Measurements from ENCODE around the gene FAM131A. TPM values are rescaled to one million over a fixed set of nuclear protein-coding genes. Genes with fewer than 3 reads are reported as not detected.

The FAM131A gene
- total and polyA plus RNA-seq, 9 of the 15 experiments (the other 6 are each of a cell fraction or from before 2014, with no cell fraction given): 0.48 to 11.1 (median 4.3) TPM

- no peak for TF ChIP-seq ZNF395 (CRISPR knock-in tag; IDR thresholded peaks at IDR 0.05)
- TF ChIP-seq ZKSCAN1 (IDR thresholded peaks at IDR 0.05; ENCODE audit: low read depth, low read length): no peak
- no peak for TF ChIP-seq ZNF274 (IDR thresholded peaks at IDR 0.05; ENCODE audit: borderline replicate concordance, low read depth, low read length)
- TF ChIP-seq NFIC (IDR thresholded peaks at IDR 0.05): no peak
- peak; percentile 66; the same call in 1 of the 2 replicates for TF ChIP-seq ELF2 (CRISPR knock-in tag; IDR thresholded peaks at IDR 0.05)
- TF ChIP-seq, protein P1, sequence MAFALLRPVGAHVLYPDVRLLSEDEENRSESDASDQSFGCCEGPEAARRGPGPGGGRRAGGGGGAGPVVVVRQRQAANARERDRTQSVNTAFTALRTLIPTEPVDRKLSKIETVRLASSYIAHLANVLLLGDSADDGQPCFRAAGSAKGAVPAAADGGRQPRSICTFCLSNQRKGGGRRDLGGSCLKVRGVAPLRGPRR (CRISPR knock-in tag; IDR thresholded peaks at IDR 0.05): no peak
- TF ChIP-seq ZNF24 (IDR thresholded peaks at IDR 0.05): no peak
- TF ChIP-seq ZNF668 (CRISPR knock-in tag; IDR thresholded peaks at IDR 0.05): no peak
- TF ChIP-seq RBM39 (optimal IDR thresholded peaks at IDR 0.05; ENCODE audit: low read depth, low read length): no peak
- TF ChIP-seq, protein P2, sequence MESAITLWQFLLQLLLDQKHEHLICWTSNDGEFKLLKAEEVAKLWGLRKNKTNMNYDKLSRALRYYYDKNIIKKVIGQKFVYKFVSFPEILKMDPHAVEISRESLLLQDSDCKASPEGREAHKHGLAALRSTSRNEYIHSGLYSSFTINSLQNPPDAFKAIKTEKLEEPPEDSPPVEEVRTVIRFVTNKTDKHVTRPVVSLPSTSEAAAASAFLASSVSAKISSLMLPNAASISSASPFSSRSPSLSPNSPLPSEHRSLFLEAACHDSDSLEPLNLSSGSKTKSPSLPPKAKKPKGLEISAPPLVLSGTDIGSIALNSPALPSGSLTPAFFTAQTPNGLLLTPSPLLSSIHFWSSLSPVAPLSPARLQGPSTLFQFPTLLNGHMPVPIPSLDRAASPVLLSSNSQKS (CRISPR knock-in tag; IDR thresholded peaks at IDR 0.05): no peak
- no peak for TF ChIP-seq TSC22D4 (tag; IDR thresholded peaks at IDR 0.05)
- no peak for TF ChIP-seq CTCF (IDR thresholded peaks at IDR 0.05 in 2 of 3, conservative IDR thresholded peaks at IDR 0.05 in 1 of 3; ENCODE audit: insufficient read depth in 2 of 3, low read depth in 1 of 3, low read length in 3 of 3)
- TF ChIP-seq, protein P3, sequence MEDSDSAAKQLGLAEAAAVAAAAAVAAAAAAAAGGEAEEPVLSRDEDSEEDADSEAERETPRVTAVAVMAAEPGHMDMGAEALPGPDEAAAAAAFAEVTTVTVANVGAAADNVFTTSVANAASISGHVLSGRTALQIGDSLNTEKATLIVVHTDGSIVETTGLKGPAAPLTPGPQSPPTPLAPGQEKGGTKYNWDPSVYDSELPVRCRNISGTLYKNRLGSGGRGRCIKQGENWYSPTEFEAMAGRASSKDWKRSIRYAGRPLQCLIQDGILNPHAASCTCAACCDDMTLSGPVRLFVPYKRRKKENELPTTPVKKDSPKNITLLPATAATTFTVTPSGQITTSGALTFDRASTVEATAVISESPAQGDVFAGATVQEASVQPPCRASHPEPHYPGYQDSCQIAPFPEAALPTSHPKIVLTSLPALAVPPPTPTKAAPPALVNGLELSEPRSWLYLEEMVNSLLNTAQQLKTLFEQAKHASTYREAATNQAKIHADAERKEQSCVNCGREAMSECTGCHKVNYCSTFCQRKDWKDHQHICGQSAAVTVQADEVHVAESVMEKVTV (CRISPR knock-in tag; IDR thresholded peaks at IDR 0.05): no peak
- no peak for TF ChIP-seq ZBTB33 (CRISPR knock-in tag; IDR thresholded peaks at IDR 0.05)
- TF ChIP-seq TAF15 (IDR thresholded peaks at IDR 0.05; ENCODE audit: low read depth, low read length): no peak
- TF ChIP-seq, protein P4, sequence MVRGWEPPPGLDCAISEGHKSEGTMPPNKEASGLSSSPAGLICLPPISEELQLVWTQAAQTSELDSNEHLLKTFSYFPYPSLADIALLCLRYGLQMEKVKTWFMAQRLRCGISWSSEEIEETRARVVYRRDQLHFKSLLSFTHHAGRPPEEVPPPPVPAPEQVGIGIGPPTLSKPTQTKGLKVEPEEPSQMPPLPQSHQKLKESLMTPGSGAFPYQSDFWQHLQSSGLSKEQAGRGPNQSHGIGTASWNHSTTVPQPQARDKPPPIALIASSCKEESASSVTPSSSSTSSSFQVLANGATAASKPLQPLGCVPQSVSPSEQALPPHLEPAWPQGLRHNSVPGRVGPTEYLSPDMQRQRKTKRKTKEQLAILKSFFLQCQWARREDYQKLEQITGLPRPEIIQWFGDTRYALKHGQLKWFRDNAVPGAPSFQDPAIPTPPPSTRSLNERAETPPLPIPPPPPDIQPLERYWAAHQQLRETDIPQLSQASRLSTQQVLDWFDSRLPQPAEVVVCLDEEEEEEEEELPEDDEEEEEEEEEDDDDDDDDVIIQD (CRISPR knock-in tag; IDR thresholded peaks at IDR 0.05): no peak
- TF ChIP-seq ZBTB8A (IDR thresholded peaks at IDR 0.05; ENCODE audit: partially characterized antibody): no peak
Observed at GRCh38 chr3:184335661-184336546, 1.5 kb upstream of the FAM131A start (continued).
